ENCODE results near the gene SIRPB2. TPM values are rescaled to one million over a fixed set of nuclear protein-coding genes. Genes with fewer than 3 reads are reported as not detected.

The SIRPB2 gene
- total RNA-seq, 2 experiments from 2014 or later: not detected

GRCh38 chr20:1474325-1474724 is 16.9 kb downstream of the SIRPB2 start:
- no peak for DNase-seq (ENCODE audit: low spot score)
- H3K27ac ChIP-seq (ENCODE audit: low read depth, low read length, poor library complexity, severe bottlenecking): no peak overlapping the region
- no peaks in the 10 kb centered on the region for H3K36me3 ChIP-seq (ENCODE audit: insufficient read depth, low read length)
- H3K9me3 ChIP-seq (ENCODE audit: low read length): no peaks in the 10 kb centered on the region
- TF ChIP-seq CTCF (conservative IDR thresholded peaks at IDR 0.05; ENCODE audit: low read length): no peak
- TF ChIP-seq EZH2phosphoT487 (IDR thresholded peaks at IDR 0.05; ENCODE audit: borderline replicate concordance, low read depth, low read length): no peak
- H3K4me3 ChIP-seq (ENCODE audit: low read depth, low read length, poor library complexity, severe bottlenecking): no peak overlapping the region
- H3K4me2 ChIP-seq (ENCODE audit: low read length): no peak overlapping the region
- peaks cover 5% of the 10 kb centered on the region for H3K4me1 ChIP-seq (ENCODE audit: insufficient read depth, low read length, poor library complexity, severe bottlenecking)
- no peaks in the 10 kb centered on the region for H3K9me2 ChIP-seq (ENCODE audit: insufficient read depth, low read length)
- H2AFZ ChIP-seq (ENCODE audit: low read length): no peak overlapping the region
- H4K20me1 ChIP-seq (ENCODE audit: insufficient read depth, low read length): no peaks in the 10 kb centered on the region
- ChIA-PET CTCF (ENCODE audit: unreplicated experiment) (interaction anchor here (0.6 kb wide), 1 partner anchor 454 kb away, joined by 3 read pairs; no protein-coding TSS in a partner anchor), POLR2A (interaction anchor here (1.1 kb wide), 1 partner anchor 24 kb away, joined by 3 read pairs; no protein-coding TSS in a partner anchor)
- intact Hi-C loops (cut with micrococcal nuclease; ENCODE audit: unreplicated experiment): loop anchor here (2.0 to 10.0 kb wide), 3 partner anchors 28 to 250 kb away; partner anchors contain the start of gene RAD21L1
- no peaks in the 10 kb centered on the region for H3K79me2 ChIP-seq (ENCODE audit: insufficient read depth, low read depth, low read length)
- BruUV-seq (replicated peaks): no TSS peak

GRCh38 chr20:1473246-1474220 is 17.7 kb downstream of the SIRPB2 start:
- intact Hi-C loops (cut with micrococcal nuclease; ENCODE audit: unreplicated experiment): loop anchor here (2.0 to 10.0 kb wide), 3 partner anchors 29 to 249 kb away; partner anchors contain the start of gene RAD21L1
- Histone ChIP-seq H2AFZ (ENCODE audit: low read length) (no peak overlapping the region), H3K27ac (ENCODE audit: low read depth, low read length, poor library complexity, severe bottlenecking) (no peak overlapping the region), H3K9me3 (ENCODE audit: low read length) (no peaks in the 10 kb centered on the region), H3K36me3 (ENCODE audit: insufficient read depth, low read length) (no peaks in the 10 kb centered on the region), H4K20me1 (ENCODE audit: insufficient read depth, low read length) (no peaks in the 10 kb centered on the region), H3K4me3 (ENCODE audit: low read depth, low read length, poor library complexity, severe bottlenecking) (no peak overlapping the region), H3K9me2 (ENCODE audit: insufficient read depth, low read length) (no peaks in the 10 kb centered on the region), H3K4me2 (ENCODE audit: low read length) (no peak overlapping the region), H3K4me1 (ENCODE audit: insufficient read depth, low read length, poor library complexity, severe bottlenecking) (peaks cover 5% of the 10 kb centered on the region), H3K79me2 (ENCODE audit: insufficient read depth, low read depth, low read length) (no peaks in the 10 kb centered on the region)
- TF ChIP-seq CTCF (conservative IDR thresholded peaks at IDR 0.05; ENCODE audit: low read length): no peak
- TF ChIP-seq EZH2phosphoT487 (IDR thresholded peaks at IDR 0.05; ENCODE audit: borderline replicate concordance, low read depth, low read length): no peak
- ChIA-PET CTCF (ENCODE audit: unreplicated experiment) (interaction anchor here (0.6 to 1.4 kb wide), 2 partner anchors 30 to 454 kb away, joined by 3 to 6 read pairs; no protein-coding TSS in a partner anchor), POLR2A (interaction anchor here (0.6 to 1.1 kb wide), 2 partner anchors 23 to 640 kb away, joined by 3 read pairs; no protein-coding TSS in a partner anchor)
- DNase-seq (ENCODE audit: low spot score): no peak
- no TSS peak for BruUV-seq (replicated peaks)

Data from OCI-LY7 (cell line).